GM20431 (cell line): ENCODE measurements around the gene BHLHE23.
"Not testable (repeated sequence)": the region's sequence is repeated elsewhere in the genome, so short reads cannot be mapped to it uniquely, and the experiment has no call there.

ENCODE experiments used
- in situ Hi-C: fragments of 300-500 bp; cut with MseI, MboI; formaldehyde crosslinking; loops from one replicate; pipeline ENCODE4 v1.15.0; 2020; ENCODE audit warnings: low sequenced_read_pairs; ENCODE audit not compliant: unreplicated experiment

Gene BHLHE23

DNA sequence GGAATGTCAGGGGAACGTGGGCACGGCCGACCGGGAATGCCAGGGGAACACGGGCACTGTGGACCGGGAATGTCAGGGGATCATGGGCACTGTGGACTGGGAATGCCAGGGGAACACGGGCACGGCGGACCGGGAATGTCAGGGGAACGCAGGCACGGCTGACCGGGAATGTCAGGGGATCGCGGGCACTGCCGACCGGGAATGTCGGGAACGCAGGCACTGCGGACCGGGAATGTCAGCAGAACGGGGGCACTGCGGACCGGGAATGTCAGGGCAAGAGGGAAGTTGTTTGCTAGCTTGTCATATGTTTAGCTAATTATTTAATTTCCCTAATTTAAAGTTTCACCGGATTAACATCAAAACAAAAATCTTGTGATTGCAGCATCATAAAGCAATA lies 37.4 kb upstream of the BHLHE23 start:
- in situ Hi-C loops: no loop called here

DNA sequence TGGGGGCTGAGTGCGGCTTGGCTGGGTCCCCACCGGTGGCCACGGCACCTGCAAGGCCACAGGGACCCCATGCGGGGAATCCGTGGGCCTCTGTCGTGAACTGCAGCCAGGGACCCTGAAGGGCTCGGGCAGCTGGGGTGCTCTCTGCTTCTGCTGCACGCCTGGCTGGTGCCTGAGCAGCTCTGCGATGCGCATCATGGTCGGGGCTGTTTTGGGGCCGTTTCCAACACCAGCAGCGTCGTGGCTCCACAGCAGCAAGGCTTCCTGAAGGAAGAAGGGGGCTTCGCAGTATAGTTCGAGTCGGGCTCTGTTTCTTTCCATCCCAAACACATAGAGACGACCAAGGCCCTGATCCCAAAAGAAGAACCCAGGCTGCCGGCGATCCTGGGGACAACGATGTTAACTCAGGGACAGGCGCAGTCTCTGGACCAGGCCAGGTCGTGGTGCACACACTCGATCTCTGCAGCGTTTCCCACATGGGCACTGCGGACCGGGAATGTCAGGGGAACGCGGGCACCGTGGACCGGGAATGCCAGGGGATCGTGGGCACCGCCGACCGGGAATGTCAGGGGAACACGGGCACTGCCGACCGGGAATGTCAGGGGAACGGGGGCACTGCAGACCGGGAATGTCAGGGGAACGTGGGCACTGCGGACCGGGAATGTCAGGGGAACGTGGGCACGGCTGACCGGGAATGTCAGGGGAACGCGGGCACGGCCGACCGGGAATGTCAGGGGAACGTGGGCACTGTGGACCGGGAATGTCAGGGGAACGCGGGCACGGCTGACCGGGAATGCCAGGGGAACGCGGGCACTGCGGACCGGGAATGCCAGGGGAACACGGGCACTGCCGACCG lies 36.8 kb upstream of the BHLHE23 start:
- in situ Hi-C loops: no loop called here

DNA sequence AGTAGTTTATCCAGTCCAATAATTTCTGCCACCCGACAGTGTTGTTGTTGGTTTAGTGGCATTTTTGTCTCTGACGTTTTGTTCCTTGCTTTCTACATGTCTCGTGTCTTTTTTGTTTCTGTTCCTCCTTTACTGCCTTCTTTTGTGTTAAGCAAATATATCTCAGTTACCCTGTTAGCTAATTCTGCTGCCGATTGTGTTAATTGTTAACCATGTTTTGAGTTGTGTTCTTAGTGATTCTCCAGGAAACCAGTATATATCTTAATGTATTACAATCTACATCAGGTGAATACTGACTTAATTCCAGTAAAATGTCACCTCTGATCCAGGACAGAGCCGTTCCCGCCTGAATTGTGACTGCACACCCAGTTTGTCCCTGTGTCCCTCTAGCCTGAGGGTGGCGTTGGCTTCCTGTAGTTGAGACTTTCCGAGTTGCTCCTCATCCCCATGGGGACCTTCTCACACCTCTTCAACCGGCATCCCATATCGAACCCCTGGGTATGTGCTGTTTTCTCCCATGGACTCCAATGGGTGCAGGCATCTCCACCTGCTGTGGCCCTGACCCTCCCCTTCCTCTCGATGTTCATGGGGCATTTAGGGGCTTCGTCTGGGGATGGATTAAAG lies 35.8 kb upstream of the BHLHE23 start:
- in situ Hi-C loops: no loop called here

DNA sequence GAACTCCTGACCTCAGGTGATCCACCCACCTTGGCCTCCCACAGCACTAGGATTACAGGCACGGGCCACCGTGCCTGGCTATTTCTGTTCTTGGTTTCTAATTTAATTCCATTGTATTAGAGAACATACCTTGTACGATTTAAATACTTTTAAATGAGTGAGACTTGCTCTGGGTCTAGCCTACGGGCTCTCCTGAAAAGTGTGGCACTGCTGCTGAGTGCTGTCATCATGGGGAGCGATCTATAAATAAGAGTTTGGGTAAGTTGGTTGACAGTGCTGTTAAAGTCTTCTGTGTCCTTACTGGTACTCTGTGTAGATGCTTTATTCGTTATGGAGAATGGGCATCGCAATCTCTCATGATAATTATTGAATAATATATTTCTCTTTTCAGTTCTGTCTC lies 35.0 kb upstream of the BHLHE23 start:
- in situ Hi-C loops: no loop called here

DNA sequence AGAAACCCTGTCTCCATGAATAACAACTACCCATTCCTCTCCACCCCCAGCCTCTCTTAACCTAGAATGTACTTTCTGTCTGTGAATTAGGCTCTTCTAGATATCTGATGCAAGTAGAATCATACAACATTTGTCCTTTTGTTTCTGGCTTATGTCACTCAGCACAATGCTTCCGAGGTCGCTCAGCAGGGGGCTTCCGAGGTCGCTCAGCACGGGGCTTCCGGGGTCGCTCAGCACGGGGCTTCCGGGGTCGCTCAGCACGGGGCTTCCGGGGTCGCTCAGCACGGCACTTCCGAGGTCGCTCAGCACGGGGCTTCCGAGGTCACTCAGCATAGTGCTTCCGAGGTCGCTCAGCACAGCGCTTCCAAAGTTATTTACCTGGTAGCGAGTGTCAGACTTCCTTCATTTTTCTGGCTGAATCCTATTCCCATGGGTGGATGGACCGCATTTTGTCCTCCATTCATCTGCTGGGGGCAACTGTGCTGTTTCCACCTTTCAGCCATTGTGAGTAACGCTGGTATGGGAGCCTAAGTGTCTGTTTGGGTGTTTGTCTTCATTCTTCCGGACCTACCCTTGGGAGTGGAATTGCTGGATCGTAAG lies 31.0 kb upstream of the BHLHE23 start:
- in situ Hi-C loops: no loop called here

- in situ Hi-C loops: no loop called here
These were observed 29.5 kb upstream of the BHLHE23 start for GRCh38 chr20:63036291-63036690.

- in situ Hi-C loops: no loop called here
These were observed 28.9 kb upstream of the BHLHE23 start for GRCh38 chr20:63035603-63036185.

DNA sequence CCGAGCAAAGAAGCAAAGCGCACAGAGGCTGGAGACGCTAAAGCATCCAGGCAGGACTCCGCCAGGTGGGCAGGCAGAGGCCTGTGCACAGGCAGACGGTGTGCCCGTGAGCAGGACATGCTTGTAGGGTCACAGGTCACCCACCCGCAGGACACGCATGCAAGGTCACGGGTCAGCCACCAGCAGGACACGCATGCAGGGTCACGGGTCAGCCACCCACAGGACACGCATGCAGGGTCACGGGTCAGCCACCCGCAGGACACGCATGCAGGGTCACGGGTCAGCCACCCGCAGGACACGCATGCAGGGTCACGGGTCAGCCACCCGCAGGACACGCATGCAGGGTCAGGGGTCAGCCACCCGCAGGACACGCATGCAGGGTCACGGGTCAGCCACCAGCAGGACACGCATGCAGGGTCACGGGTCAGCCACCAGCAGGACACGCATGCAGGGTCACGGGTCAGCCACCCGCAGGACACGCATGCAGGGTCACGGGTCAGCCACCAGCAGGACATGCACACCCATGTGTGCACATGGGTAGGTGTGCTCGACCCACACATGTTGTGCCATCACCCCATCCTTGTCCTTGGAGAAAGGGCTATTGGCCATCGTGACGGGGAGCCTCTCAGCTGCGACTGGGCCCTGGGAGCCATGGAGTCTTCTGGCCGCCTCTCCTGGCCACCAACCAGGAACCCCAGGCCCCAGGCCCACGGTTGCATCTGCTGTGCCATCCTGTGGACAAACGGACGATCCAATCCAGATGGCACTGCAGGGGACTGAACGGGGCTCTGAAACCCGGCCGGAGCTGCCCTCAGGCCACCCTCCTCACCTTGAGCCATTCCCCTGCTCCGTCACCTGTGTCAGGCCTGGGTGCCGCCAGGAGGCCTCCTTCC lies 28.2 kb upstream of the BHLHE23 start:
- in situ Hi-C loops: not testable (repeated sequence)

DNA sequence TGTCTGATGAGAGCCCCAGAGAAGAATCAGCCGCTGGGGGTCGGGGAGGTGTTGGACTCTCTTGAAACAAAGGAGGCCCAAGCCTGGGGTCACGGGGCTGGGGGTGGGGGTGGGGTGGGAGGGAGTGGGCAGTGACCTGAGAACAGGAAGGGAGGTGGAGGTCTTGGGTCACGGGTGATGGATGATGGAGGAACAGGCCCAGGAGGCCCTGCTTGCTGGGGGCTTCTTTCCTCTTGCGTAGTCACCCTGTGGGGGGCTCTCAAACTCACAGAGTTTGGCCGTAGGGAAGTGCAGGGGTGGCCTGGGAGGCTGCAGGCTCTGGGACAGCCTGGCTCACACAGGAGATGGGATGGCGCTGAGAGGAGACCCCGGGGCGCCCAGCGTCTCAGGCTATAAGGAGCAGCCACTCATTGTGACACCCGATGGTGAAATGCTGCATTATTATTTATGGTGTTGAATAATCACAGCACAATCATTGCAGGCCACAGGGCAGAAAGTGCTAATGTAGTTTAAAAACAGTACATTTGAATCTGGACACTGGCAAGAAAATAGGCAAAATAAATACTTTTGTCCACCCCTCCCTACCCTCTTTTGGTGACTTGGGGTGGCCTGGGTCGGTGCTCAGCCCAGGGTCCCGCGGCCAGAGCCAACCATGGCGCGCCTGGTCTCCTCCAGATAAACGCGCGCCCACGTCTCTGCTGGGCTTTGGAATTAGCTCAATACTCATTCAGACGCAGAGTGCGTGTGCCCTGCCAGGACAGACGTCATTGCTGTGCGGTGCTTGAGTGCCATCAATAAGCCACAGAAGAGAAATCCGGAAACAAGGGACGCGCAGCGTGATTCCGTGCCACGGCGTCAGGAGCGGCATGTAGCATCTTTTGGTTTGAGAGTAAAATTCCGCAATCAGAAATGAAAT lies 27.3 kb upstream of the BHLHE23 start:
- in situ Hi-C loops: no loop called here

DNA sequence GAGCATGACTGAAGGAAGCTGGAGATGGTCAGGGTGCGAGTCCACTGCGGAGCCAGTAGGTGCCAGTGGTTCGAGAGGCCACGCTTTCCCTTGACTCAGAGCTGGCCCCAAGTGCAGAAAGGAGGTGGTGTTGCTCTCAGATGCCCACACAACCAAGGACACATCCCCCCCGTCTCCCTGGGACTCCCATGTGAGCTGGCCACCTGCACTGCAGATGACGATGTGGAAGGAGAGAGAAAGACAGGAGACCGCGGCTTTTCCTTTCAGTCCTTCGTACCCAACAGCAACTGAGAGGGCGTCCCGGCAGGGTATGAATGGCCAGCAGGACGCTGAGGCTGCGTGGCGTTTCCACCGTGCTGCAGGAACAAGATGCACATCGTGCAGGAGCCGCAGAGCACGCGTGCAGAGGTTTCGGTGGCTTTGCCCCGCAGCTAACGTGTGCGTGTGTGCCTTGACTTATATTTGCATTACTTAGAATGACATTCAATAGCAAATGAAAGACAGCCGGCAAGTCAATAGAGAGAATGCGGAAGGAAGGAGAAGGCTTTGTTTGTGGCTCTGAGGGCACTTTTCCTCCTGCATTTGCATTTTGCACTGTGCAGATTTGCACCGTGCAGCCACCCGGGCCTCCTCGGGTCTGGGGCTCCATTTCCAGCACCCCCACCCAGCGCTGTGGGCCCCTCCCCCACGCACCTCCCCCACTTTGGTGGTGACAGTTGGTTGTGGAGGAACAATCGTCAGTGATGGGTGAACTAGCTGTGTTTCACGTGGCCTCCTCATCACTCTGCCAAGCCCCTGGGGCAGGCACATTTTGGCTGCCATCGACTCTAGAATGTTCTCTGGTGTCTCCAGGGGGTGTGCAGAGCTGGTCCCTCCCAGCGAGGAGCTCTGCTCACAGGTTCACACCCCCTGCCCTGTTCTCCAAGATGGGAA lies 26.4 kb upstream of the BHLHE23 start:
- in situ Hi-C loops: no loop called here

DNA sequence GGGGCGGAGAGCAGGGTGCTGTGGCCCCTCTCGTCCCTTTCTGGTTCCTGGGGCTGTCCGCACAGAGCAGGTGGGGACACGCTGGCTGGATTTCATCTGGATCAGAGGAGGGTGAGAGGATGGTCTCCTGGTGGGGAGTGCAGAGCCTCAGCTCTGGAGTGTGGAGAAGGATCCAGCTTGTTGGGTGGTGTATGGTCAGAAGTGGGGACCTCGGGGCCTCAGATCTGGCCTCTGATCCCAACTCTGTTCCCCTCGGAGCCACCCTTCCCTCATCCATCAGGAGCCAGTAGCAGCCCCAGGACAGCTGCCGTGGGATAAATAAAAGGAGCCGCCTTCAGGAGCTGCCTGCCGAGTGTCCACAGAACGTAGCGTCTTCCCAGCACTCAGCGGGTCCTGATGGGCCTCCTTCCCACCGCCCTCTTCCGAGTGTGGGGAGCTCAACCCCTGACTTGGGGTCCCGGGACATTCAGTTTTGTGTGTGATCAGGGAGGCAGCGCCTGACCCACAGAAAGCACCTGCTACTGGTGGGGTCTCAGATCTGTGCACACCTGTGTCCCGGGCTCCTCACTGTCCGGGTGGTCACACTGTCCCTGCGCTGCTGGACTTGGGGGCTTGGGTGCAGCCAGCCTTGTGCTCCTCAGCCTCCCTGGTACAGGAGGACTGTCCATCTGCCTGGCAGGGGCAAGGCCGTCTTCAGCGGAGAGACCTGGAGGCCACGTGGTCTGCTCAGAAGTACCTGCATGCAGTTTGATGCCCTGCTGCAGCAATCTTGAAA lies 25.4 kb upstream of the BHLHE23 start:
- in situ Hi-C loops: no loop called here

DNA sequence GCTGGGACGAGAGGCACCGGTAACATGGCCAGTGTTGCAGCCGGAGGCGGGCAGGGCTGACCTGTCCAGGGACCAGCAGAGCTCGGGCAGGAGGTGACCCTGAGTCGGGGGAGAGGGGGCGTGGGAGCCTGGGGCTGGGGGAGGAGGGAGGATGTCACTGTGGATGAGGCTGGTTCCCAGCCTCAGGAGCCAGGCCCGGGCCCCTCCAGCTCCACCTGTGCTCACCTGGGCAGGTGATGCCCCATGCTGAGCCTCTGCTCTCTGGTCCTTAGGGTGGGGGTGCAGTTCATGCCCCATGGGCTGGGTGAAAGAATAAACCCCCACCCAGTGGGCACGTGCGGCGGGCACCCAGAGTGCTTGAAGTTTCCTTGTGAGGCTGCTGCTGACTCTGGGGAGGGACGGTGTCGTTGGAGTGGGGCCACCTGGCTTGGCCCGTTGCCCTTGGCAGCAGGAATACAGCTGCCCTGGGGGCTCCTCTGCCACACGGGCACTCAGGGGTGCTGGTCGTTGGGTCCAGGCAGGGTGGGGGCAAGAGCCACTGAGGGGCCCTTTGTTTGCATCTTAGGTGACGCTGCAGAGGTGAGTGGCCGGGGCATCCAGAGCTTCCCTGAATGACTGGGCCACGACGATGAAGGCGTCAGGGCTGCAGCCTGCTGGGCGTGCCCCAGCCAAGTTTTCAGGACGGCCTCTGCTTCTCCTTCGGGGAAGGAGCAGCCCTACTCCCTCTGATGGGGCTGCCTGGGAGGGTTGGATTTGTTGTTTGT lies 24.7 kb upstream of the BHLHE23 start:
- in situ Hi-C loops: no loop called here

DNA sequence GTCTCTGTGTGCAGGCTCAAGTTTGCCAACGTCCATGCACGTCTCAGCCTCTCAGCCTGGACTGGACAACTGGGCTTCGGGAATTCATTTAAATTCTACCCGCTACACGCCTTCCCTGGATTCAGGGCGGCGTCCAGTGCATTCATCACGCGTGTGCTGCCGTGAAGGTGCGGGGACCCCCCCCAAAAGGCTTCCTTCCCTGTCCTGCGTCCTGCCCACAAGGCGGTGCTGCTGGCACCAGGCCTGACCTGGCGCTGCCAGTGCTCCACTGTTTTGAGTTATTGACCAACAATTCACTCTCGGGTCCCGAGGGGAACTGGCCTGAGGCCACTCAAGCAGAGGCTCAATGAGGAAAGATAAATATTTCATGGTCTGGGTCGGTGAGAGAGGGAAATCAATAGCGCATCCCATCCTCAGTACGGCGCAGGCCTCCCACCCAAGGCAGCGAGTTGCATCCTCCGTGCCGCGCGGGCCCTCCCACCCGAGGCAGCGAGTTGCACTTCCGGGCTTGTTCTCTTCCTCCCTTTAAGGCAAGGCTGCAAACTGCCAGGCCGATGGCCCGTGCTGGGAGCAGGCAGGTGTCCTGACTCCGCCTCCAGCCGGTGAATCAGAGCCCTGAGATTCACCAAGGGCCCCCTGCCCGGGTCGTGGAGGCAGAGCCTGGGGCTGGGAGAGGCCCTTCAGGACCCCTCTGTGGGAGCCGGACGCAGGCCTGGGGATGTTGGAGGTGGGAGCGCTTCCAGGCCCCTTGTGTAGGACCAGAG lies 22.8 kb upstream of the BHLHE23 start:
- in situ Hi-C loops: no loop called here

DNA sequence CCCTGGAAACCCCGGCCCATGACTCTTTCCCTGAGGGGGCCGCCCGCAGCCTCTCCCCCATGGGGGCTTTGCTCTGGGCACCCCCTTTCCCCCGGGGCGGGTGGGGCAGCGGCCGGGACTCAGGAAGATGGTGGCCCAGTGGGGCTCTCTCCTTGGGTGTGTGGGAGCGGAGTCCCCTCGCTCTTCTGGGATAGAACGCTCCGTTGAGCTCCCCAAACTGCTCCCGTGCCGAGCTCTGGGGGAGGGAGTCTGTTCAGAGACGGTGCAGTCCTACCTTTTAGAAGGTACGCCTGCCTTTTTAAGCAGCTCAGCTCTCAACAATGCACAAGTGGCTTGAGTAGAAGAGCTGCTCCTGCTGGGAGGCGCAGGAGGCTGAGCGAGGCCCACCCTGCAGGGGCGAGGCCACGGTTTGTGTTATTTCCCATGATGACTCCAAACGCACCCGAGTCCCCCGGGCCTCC lies 21.7 kb upstream of the BHLHE23 start:
- in situ Hi-C loops: no loop called here

- in situ Hi-C loops: no loop called here
These were observed 21.2 kb upstream of the BHLHE23 start for GRCh38 chr20:63027922-63028389.
